ENCODE data around the gene MRPL49. TPM values are rescaled to one million over a fixed set of nuclear protein-coding genes. Genes with fewer than 3 reads are reported as not detected.

MRPL49 gene
- polyA plus RNA-seq, 1 donor from 2014 or later = 80.5 TPM

GRCh38 chr11:65102142-65103095 lies 19.7 kb upstream of the MRPL49 start (continued):
- no peak for TF ChIP-seq TAF1 (IDR thresholded peaks at IDR 0.05; ENCODE audit: low read depth)
- TF ChIP-seq EZH2 (IDR thresholded peaks at IDR 0.05; ENCODE audit: borderline replicate concordance, insufficient read depth, low read length, poor library complexity, severe bottlenecking) = no peak
- TF ChIP-seq SMC3 (conservative IDR thresholded peaks at IDR 0.05; ENCODE audit: poor library complexity) = no peak

- Histone ChIP-seq H3K27me3 (ENCODE audit: insufficient read depth, low read depth, low read length) (no peaks in the 10 kb centered on the region), H3F3A (ENCODE audit: insufficient read depth, low read length, poor library complexity, severe bottlenecking) (no peaks in the 10 kb centered on the region), H3K9me3 (ENCODE audit: low read length) (no peaks in the 10 kb centered on the region), H3K4me2 (ENCODE audit: low read length) (no peak overlapping the region), H3K79me2 (replicated peaks; ENCODE audit: insufficient read depth, low read length) (no peaks in the 10 kb centered on the region), H3K9ac (ENCODE audit: low read length) (no peak overlapping the region), H3K36me3 (ENCODE audit: insufficient read depth, low read length) (no peaks in the 10 kb centered on the region), H3K27ac (ENCODE audit: low read length) (no peak overlapping the region), H4K20me1 (ENCODE audit: insufficient read depth) (no peaks in the 10 kb centered on the region), H3K9me2 (ENCODE audit: insufficient read depth, low read length) (no peaks in the 10 kb centered on the region), H2AFZ (ENCODE audit: low read depth, low read length) (no peak overlapping the region), H3K4me3 (ENCODE audit: low read length) (no peak overlapping the region)
- no peak for TF ChIP-seq POLR2AphosphoS5 (IDR thresholded peaks at IDR 0.05)
- TF ChIP-seq TAF1 (IDR thresholded peaks at IDR 0.05; ENCODE audit: low read depth) = no peak
- TF ChIP-seq RAD21 (conservative IDR thresholded peaks at IDR 0.05) = no peak
- TF ChIP-seq SMC3 (conservative IDR thresholded peaks at IDR 0.05; ENCODE audit: poor library complexity) = no peak
- no peak for TF ChIP-seq EP300 (conservative IDR thresholded peaks at IDR 0.05; ENCODE audit: poor library complexity, severe bottlenecking)
- no peak for TF ChIP-seq MXI1 (conservative IDR thresholded peaks at IDR 0.05; ENCODE audit: poor library complexity, severe bottlenecking)
- no peak for TF ChIP-seq REST (IDR thresholded peaks at IDR 0.05; ENCODE audit: borderline replicate concordance)
- TF ChIP-seq CTCF (IDR thresholded peaks at IDR 0.05; ENCODE audit: poor library complexity, severe bottlenecking) = no peak
- TF ChIP-seq EZH2 (IDR thresholded peaks at IDR 0.05; ENCODE audit: borderline replicate concordance, insufficient read depth, low read length, poor library complexity, severe bottlenecking) = no peak
Measured at GRCh38 chr11:65103476-65103875, 18.6 kb upstream of the MRPL49 start.

- Histone ChIP-seq H3K79me2 (replicated peaks; ENCODE audit: insufficient read depth, low read length) (no peaks in the 10 kb centered on the region), H3K4me3 (ENCODE audit: low read length) (no peak overlapping the region), H3K27ac (ENCODE audit: low read length) (no peak overlapping the region), H3K27me3 (ENCODE audit: insufficient read depth, low read depth, low read length) (no peaks in the 10 kb centered on the region), H3K9me2 (ENCODE audit: insufficient read depth, low read length) (no peaks in the 10 kb centered on the region), H3F3A (ENCODE audit: insufficient read depth, low read length, poor library complexity, severe bottlenecking) (no peaks in the 10 kb centered on the region), H3K4me2 (ENCODE audit: low read length) (no peak overlapping the region), H3K36me3 (ENCODE audit: insufficient read depth, low read length) (no peaks in the 10 kb centered on the region), H2AFZ (ENCODE audit: low read depth, low read length) (no peak overlapping the region), H3K9me3 (ENCODE audit: low read length) (no peaks in the 10 kb centered on the region), H3K9ac (ENCODE audit: low read length) (no peak overlapping the region), H4K20me1 (ENCODE audit: insufficient read depth) (no peaks in the 10 kb centered on the region)
- no peak for TF ChIP-seq REST (IDR thresholded peaks at IDR 0.05; ENCODE audit: borderline replicate concordance)
- TF ChIP-seq TAF1 (IDR thresholded peaks at IDR 0.05; ENCODE audit: low read depth) = no peak
- no peak for TF ChIP-seq RAD21 (conservative IDR thresholded peaks at IDR 0.05)
- no peak for TF ChIP-seq EZH2 (IDR thresholded peaks at IDR 0.05; ENCODE audit: borderline replicate concordance, insufficient read depth, low read length, poor library complexity, severe bottlenecking)
- TF ChIP-seq EP300 (conservative IDR thresholded peaks at IDR 0.05; ENCODE audit: poor library complexity, severe bottlenecking) = no peak
- TF ChIP-seq MXI1 (conservative IDR thresholded peaks at IDR 0.05; ENCODE audit: poor library complexity, severe bottlenecking) = no peak
- TF ChIP-seq CTCF (IDR thresholded peaks at IDR 0.05; ENCODE audit: poor library complexity, severe bottlenecking) = no peak
- TF ChIP-seq POLR2AphosphoS5 (IDR thresholded peaks at IDR 0.05) = no peak
- no peak for TF ChIP-seq SMC3 (conservative IDR thresholded peaks at IDR 0.05; ENCODE audit: poor library complexity)
Measured at GRCh38 chr11:65104628-65105027, 17.5 kb upstream of the MRPL49 start.
